DOHH2 (cell line): ENCODE measurements around the gene CBFA2T2.

ENCODE experiments used
- EZH2phosphoT487 ChIP-seq: fragments of 200-600 bp; sonication (generic); IDR thresholded peaks from 2 replicates; pipeline ENCODE4 v1.6.1; 2017; ENCODE audit warnings: borderline replicate concordance, mild to moderate bottlenecking, antibody characterized with exemption, low read length, moderate library complexity, mixed read lengths
- TF ChIP-seq, protein P1 (sequence below): fragments of 200-600 bp; sonication (generic); IDR thresholded peaks from one replicate; pipeline ENCODE4 v1.5.1; 2014; ENCODE audit warnings: antibody characterized with exemption, mild to moderate bottlenecking, low read depth, low read length; ENCODE audit not compliant: poor library complexity, severe bottlenecking

DNA sequence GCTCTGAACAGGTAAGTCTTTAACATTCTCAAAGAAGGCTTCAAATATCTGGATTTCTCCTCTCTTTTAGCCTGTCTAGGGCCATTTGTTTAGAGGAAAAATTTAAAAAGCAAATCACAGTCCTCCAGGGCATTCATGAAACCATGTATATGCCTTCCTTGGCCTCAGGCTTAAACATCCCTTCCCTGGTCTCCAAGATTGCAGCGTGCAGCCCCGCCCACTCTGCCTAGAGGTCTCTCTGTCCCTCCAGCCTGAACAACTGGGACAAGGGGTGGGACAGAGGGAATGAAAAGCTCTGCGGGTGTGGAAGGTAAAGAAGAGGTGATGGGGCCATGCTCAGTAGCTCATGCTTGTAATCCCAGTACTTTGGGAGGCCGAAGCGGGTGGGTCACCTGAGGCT lies 9.8 kb upstream of the CBFA2T2 start:
- TF ChIP-seq, protein P1, sequence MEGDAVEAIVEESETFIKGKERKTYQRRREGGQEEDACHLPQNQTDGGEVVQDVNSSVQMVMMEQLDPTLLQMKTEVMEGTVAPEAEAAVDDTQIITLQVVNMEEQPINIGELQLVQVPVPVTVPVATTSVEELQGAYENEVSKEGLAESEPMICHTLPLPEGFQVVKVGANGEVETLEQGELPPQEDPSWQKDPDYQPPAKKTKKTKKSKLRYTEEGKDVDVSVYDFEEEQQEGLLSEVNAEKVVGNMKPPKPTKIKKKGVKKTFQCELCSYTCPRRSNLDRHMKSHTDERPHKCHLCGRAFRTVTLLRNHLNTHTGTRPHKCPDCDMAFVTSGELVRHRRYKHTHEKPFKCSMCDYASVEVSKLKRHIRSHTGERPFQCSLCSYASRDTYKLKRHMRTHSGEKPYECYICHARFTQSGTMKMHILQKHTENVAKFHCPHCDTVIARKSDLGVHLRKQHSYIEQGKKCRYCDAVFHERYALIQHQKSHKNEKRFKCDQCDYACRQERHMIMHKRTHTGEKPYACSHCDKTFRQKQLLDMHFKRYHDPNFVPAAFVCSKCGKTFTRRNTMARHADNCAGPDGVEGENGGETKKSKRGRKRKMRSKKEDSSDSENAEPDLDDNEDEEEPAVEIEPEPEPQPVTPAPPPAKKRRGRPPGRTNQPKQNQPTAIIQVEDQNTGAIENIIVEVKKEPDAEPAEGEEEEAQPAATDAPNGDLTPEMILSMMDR: no peak
- no peak for TF ChIP-seq EZH2phosphoT487
